GM19463 (cell line): ENCODE data around the gene KRTAP19-6.
"Not testable (repeated sequence)": the region's sequence is repeated elsewhere in the genome, so short reads cannot be mapped to it uniquely, and the experiment has no call there.

Experiments used
- ATAC-seq: cut with Tn5 transposase; IDR thresholded peaks from one replicate; pipeline ENCODE4 v1.9.1; 2021; ENCODE audit warnings: mild to moderate bottlenecking, moderate library complexity; ENCODE audit not compliant: unreplicated experiment

The KRTAP19-6 gene, protein sequence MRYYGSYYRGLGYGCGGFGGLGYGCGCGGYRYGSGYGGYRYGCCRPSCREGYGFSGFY

GRCh38 chr21:30541764-30542163 lies at the start of gene KRTAP19-6:
Gene KRTAP19-6 (minus strand): TSS chr21:30541864. CDS start chr21:30541833, 31 bp downstream.
- ATAC-seq, result no peak

GRCh38 chr21:30590297-30590696 lies 48.6 kb upstream of the KRTAP19-6 start, which contains the start of gene KRTAP22-2:
Gene KRTAP22-2 (minus strand): TSS chr21:30590397.
- ATAC-seq, result no peak

DNA sequence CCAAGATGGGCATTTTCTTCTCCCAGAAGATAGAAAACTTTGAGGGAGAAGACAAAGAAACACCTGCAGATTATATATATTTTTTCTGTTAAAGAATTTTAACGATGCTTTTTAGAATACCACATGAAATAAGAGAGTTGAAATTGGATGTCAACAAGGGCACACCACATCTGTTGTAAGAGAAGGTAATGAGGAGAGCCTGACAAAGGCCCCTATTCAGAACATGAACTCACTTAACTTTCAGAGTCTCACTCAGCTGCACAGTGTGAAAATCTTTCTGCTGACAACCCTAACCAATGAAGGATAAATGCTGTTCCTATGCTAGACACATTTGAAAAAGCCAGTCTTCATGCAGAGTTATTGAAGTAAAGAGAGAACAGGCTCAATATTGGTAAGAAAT lies 41.2 kb upstream of the KRTAP19-6 start:
- ATAC-seq, result no peak

DNA sequence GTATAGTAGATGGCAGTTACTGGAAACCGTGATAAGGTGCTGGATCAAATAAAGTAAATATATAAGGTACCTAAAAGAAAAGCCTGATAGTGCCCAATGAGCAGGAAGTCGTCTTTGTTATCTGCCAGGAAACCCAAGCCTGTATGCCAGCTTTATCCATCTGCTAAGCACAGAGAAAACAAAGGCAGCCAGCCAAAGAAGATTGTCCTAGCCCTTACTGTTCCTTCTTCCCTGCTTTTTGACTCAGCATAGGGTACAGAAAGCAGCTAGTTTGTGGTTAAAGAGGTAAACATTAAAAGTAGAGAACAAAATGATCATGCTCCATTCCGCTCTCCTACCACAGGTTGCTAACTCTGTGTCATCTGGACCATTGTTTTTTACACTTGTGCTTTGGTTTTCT lies 38.5 kb upstream of the KRTAP19-6 start:
- ATAC-seq, result no peak

- ATAC-seq, result no peak
These were observed 37.7 kb upstream of the KRTAP19-6 start for GRCh38 chr21:30579346-30579745.

DNA sequence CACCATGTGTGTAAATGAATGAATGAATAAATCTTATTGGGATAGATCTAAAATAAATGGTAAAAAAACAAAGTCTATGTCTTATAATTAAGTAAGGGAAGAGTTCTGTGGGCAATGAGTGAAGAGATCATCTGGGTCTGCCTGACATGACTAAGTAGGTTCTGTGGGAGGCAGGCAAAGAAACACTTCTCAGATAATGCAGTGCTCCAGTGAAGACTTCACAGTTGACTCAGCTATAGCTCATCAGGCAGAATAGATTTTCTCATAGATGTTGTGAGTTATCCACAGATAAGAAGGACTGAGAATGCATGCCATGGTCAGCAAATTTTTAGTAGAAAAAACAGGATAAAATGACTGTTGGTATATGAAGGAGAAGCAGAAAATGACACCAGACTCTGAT lies 36.1 kb upstream of the KRTAP19-6 start:
- no peak for ATAC-seq

- ATAC-seq, result no peak
These were observed 26.0 kb upstream of the KRTAP19-6 start for GRCh38 chr21:30567617-30568016.

DNA sequence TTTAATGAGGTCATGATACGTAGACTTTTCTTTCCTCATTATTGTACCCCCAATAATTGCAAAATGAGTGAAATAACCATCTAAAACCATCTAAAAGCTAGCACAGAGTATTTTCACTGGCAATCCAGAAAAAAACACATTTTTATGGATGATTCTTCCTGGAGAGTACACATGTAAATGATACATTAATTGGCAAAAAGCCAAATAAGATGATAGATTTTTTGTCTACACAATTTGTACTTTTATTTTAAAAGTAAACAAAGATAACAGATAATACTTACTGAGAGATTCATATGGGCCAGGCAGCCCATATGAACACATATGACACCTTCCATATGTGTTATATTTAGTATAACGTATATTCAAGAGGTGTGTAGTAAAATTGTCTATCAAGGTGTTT lies 22.0 kb upstream of the KRTAP19-6 start:
- no peak for ATAC-seq

DNA sequence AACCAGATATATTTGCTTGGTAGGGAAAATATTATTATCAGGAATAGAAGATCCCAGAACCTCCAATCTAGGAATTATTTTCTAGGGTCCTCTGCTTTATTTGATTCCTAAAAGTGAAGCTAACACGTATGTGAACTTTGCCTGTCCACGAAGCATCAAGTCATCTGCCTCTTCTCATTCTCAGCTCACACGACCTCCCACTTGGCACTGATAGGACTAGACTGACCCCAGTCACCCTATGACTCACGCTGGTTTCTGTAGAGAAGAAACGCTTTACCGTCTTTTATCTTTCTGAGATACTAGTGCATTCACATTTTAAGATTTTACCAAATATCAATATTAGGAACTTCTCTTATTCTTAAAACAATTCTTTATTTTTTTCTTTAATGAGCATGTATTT lies 21.4 kb upstream of the KRTAP19-6 start:
- ATAC-seq, result no peak

DNA sequence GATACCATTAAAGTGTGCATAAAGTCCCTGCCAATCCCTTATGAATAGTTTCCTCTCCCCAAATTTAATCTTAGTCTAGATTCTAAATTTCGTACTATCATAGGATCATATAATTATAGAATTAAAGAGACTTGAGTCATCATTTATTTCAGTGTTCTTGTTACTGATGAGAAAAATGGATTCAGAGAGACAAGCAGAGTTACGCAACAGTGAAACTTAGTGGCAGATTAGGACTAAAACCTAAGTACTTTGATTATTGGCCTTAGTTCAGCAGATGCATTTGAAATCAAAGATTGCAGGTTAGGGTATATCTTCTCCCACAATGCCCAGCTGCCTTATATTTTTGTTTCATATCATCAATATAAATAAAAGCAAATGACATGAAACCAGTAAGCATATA lies 20.3 kb upstream of the KRTAP19-6 start:
- no peak for ATAC-seq

DNA sequence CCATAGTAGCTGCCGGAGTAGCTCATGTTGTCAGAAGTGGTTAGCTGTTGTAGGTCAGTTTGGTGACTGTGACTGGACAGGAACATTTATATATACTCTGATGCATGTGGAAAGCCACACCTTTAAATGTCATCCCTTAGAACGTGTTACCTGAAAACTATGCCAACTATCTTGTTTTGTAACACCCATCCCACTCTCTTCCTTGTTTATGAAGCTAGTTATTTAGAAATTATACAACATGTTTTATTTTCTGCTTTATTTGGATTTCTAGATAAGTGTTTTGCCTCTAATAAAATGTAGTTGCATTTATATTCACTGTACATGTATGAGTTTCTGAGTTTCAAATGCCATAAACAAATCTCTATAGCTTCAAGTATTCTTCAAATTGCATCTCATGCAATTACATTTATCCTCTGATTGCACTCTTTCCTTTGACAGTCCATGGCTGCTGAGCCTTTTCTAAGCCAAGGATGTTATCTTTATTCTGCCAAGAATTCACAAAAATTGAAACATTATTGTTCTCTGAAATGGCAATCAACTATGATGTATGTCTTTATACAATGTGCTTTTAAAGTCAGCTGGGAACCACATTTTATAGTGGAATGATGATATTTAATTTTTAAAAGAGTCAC lies 19.7 kb upstream of the KRTAP19-6 start, which contains the start of gene KRTAP19-7:
Gene KRTAP19-7 (minus strand): TSS at position 51 of the 632 bp plus-strand sequence. CDS start 25 bp downstream, at position 26.
- no peak for ATAC-seq

DNA sequence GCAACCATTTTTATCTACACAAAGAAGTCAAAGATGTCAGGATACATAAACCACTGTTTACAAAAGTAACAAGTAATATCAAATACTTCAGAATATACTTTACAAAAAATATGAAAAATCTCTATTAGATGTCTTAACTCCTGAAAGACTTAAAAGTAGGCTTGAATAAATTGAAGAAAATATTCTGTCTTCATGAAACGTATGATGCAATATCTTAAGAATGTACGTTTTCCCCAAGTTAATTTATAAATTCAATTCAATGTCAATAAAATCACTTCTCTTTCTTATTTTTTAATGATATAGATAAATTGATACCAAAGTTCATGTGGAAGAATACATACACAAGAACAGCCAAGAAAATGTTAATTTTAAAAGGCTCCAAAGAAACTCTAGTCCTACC lies 13.4 kb upstream of the KRTAP19-6 start:
- ATAC-seq, result no peak

DNA sequence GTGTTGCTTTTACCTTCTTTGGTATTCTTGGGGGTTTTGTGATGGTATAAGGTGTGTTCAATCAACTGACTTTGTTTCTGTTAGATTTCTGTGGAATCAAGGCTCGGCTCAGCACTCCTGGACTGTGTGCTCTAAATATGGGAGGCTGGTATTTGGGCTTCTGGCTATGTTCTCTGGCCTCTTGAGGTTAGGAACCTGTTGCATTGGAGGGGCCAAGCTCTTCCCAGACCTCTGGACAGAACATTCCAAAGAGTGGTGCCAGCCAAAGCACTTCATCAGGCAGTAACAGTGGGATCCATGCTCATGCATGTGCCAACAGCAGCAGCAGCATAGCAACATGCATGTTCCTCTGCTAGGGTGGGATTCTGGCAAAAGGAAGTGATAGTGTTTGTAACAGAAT lies 11.1 kb upstream of the KRTAP19-6 start:
- no peak for ATAC-seq

- ATAC-seq, result no peak
These were observed 22.8 kb downstream of the KRTAP19-6 start for GRCh38 chr21:30518876-30519275.

DNA sequence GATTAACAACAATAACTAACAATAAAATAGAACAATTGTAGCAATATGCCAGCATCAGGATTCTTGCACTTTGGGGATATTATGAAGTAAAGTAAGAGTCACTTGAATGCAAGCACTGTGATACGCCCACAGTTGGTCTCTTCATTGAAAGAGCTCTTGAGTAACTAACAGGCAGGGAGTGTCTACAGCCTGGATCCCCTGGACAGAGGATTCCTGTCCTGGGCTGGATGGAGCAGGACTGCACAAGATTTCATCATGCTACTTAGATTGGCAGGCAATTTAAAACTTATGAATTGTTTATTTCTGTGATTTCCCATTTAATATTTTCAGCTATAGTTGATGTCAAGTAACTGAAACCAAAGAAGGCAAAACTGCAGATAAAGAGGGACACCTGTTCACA lies 26.0 kb downstream of the KRTAP19-6 start:
- ATAC-seq, result no peak

GRCh38 chr21:30505621-30506205 lies 36.0 kb downstream of the KRTAP19-6 start:
- not testable (repeated sequence) for ATAC-seq

- no peak for ATAC-seq
These were observed 39.6 kb downstream of the KRTAP19-6 start, which contains the start of gene KRTAP19-5 for GRCh38 chr21:30502041-30502440. Gene KRTAP19-5 (minus strand): TSS chr21:30502141. CDS start chr21:30502090, 51 bp downstream.

DNA sequence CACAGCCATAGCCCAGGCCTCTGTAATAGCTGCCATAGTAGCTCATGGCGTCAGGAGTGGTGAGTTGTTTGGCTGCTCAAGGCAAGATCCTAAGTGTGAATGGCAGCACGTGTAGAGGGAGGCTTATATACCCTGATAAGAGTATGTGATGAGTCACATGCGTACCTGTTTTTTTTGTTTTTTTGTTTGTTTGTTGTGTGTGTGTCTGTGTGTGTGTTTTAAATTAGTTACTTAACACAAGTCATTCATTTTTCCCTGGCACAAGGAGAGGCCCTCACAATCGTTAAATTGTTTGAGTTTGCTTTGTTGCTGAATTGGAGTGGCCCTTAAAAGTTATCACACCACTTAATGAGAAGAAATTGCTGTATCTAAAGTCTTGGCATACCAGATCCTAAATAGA lies 44.6 kb downstream of the KRTAP19-6 start, which contains the start of gene KRTAP19-4:
Gene KRTAP19-4 (minus strand): TSS at position 101 of the 400 bp plus-strand sequence. CDS start 55 bp downstream, at position 46.
- no peak for ATAC-seq

GRCh38 chr21:30491963-30492428 lies 49.7 kb downstream of the KRTAP19-6 start, which contains the start of gene KRTAP19-3:
Gene KRTAP19-3 (minus strand): TSS chr21:30492013. CDS start chr21:30491957, 56 bp downstream.
- no peak for ATAC-seq
